ENCODE measurements around the gene KCNE2.

GRCh38 chr21:34354836-34355235 lies 9.0 kb upstream of the KCNE2 start:
- TF ChIP-seq, protein P1, sequence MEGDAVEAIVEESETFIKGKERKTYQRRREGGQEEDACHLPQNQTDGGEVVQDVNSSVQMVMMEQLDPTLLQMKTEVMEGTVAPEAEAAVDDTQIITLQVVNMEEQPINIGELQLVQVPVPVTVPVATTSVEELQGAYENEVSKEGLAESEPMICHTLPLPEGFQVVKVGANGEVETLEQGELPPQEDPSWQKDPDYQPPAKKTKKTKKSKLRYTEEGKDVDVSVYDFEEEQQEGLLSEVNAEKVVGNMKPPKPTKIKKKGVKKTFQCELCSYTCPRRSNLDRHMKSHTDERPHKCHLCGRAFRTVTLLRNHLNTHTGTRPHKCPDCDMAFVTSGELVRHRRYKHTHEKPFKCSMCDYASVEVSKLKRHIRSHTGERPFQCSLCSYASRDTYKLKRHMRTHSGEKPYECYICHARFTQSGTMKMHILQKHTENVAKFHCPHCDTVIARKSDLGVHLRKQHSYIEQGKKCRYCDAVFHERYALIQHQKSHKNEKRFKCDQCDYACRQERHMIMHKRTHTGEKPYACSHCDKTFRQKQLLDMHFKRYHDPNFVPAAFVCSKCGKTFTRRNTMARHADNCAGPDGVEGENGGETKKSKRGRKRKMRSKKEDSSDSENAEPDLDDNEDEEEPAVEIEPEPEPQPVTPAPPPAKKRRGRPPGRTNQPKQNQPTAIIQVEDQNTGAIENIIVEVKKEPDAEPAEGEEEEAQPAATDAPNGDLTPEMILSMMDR (IDR thresholded peaks at IDR 0.05), result no peak
- TF ChIP-seq POLR2AphosphoS5 (IDR thresholded peaks at IDR 0.05), result no peak
- no peak for TF ChIP-seq POLR2A (IDR thresholded peaks at IDR 0.05)
